Measurements from ENCODE around the gene MICAL2.

DNA sequence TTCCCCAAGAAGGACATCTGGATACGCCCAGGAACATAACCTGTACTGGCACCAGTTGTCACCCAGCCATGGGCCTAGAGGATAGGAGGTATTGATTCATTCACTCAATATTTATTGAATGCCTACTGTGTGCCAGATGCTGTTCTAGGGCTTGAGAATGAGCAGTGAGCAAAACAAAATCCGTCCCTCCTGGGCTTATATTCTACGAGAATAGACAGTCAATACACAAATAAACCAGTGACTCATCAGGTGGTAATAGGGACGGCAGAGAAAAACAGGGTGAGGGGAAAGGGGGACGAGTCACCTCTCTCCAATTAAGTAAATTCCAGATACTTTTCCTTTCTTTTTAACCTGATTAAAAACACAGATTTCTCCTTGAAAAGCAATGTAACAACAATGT is 103.5 kb downstream of the MICAL2 start:
- TF ChIP-seq, protein P1, sequence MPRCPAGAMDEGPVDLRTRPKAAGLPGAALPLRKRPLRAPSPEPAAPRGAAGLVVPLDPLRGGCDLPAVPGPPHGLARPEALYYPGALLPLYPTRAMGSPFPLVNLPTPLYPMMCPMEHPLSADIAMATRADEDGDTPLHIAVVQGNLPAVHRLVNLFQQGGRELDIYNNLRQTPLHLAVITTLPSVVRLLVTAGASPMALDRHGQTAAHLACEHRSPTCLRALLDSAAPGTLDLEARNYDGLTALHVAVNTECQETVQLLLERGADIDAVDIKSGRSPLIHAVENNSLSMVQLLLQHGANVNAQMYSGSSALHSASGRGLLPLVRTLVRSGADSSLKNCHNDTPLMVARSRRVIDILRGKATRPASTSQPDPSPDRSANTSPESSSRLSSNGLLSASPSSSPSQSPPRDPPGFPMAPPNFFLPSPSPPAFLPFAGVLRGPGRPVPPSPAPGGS (IDR thresholded peaks at IDR 0.05; ENCODE audit: borderline replicate concordance, insufficient read depth, low read depth, low read length, poor library complexity, severe bottlenecking): no peak
- no peak for TF ChIP-seq RFX5 (IDR thresholded peaks at IDR 0.05; ENCODE audit: low read depth, low read length)
- TF ChIP-seq, protein P2, sequence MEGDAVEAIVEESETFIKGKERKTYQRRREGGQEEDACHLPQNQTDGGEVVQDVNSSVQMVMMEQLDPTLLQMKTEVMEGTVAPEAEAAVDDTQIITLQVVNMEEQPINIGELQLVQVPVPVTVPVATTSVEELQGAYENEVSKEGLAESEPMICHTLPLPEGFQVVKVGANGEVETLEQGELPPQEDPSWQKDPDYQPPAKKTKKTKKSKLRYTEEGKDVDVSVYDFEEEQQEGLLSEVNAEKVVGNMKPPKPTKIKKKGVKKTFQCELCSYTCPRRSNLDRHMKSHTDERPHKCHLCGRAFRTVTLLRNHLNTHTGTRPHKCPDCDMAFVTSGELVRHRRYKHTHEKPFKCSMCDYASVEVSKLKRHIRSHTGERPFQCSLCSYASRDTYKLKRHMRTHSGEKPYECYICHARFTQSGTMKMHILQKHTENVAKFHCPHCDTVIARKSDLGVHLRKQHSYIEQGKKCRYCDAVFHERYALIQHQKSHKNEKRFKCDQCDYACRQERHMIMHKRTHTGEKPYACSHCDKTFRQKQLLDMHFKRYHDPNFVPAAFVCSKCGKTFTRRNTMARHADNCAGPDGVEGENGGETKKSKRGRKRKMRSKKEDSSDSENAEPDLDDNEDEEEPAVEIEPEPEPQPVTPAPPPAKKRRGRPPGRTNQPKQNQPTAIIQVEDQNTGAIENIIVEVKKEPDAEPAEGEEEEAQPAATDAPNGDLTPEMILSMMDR (IDR thresholded peaks at IDR 0.05 in 2 of 3, conservative IDR thresholded peaks at IDR 0.05 in 1 of 3; ENCODE audit: control insufficient read depth in 2 of 3, extremely low read depth in 1 of 3, insufficient read depth in 1 of 3, low read depth in 3 of 3, low read length in 3 of 3): no peak
